ENCODE measurements around the gene PLPP3. TPM values are rescaled to one million over a fixed set of nuclear protein-coding genes. Genes with fewer than 3 reads are reported as not detected.

Gene PLPP3
- total and polyA plus RNA-seq, 9 of the 15 experiments (the other 6 are each of a cell fraction or from before 2014, with no cell fraction given): 0.07 to 0.54 (median 0.20) TPM

- no peak for TF ChIP-seq CBX3 (IDR thresholded peaks at IDR 0.05; ENCODE audit: borderline replicate concordance in 1 of 2, low read length in 2 of 2)
- TF ChIP-seq FOS (IDR thresholded peaks at IDR 0.05; ENCODE audit: extremely low read depth, insufficient read length): peak; percentile 33
- TF ChIP-seq ZFP91 (CRISPR knock-in tag; IDR thresholded peaks at IDR 0.05): no peak
- peak in 1 of 2 experiments; percentile 15; a peak in 1 of 4 replicates for TF ChIP-seq FOXK2 (conservative IDR thresholded peaks at IDR 0.05 in 1 of 2, IDR thresholded peaks at IDR 0.05 in 1 of 2; ENCODE audit: low read depth in 2 of 2)
- no peak for TF ChIP-seq ZNF212 (CRISPR knock-in tag; IDR thresholded peaks at IDR 0.05)
- no peak for TF ChIP-seq HLTF (IDR thresholded peaks at IDR 0.05)
- no peak for TF ChIP-seq ARID2 (IDR thresholded peaks at IDR 0.05)
- TF ChIP-seq CBFA2T3 (IDR thresholded peaks at IDR 0.05): peak; percentile 76
- TF ChIP-seq POLR3A (IDR thresholded peaks at IDR 0.05; ENCODE audit: borderline replicate concordance, extremely low read depth, insufficient read depth, insufficient read length): no peak
- TF ChIP-seq TRIM24 (IDR thresholded peaks at IDR 0.05): 0 out of 4 replicates have a peak, but pooled peaks of 1 of the 2 experiments have one; percentile 15
- TF ChIP-seq DDX20 (tag; IDR thresholded peaks at IDR 0.05; ENCODE audit: low read depth): no peak
- TF ChIP-seq GTF2A2 (tag; IDR thresholded peaks at IDR 0.05): no peak
- TF ChIP-seq FOSL1 (tag; conservative IDR thresholded peaks at IDR 0.05): peak; percentile 93
- peak; percentile 70; the same call in 1 of the 2 replicates for TF ChIP-seq EHMT2 (IDR thresholded peaks at IDR 0.05)
- no peak for TF ChIP-seq ZEB2 (IDR thresholded peaks at IDR 0.05)
- TF ChIP-seq BCOR (IDR thresholded peaks at IDR 0.05): no peak
- TF ChIP-seq HMG20B (CRISPR knock-in tag; IDR thresholded peaks at IDR 0.05): no peak
- peak; percentile 60; the same call in 1 of the 2 replicates for TF ChIP-seq ZNF395 (CRISPR knock-in tag; IDR thresholded peaks at IDR 0.05)
- no peak for TF ChIP-seq RAD51 (IDR thresholded peaks at IDR 0.05; ENCODE audit: borderline replicate concordance, low read depth)
- TF ChIP-seq DPF2 (IDR thresholded peaks at IDR 0.05): peak; percentile 95
- TF ChIP-seq, protein P1, sequence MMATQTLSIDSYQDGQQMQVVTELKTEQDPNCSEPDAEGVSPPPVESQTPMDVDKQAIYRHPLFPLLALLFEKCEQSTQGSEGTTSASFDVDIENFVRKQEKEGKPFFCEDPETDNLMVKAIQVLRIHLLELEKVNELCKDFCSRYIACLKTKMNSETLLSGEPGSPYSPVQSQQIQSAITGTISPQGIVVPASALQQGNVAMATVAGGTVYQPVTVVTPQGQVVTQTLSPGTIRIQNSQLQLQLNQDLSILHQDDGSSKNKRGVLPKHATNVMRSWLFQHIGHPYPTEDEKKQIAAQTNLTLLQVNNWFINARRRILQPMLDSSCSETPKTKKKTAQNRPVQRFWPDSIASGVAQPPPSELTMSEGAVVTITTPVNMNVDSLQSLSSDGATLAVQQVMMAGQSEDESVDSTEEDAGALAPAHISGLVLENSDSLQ (IDR thresholded peaks at IDR 0.05): peak; percentile 60
- TF ChIP-seq HDAC8 (tag; IDR thresholded peaks at IDR 0.05): 0 out of 2 replicates have a peak, but pooled peaks have one; percentile 16
- TF ChIP-seq ZNF316 (IDR thresholded peaks at IDR 0.05): peak; percentile 91
- TF ChIP-seq, protein P2, sequence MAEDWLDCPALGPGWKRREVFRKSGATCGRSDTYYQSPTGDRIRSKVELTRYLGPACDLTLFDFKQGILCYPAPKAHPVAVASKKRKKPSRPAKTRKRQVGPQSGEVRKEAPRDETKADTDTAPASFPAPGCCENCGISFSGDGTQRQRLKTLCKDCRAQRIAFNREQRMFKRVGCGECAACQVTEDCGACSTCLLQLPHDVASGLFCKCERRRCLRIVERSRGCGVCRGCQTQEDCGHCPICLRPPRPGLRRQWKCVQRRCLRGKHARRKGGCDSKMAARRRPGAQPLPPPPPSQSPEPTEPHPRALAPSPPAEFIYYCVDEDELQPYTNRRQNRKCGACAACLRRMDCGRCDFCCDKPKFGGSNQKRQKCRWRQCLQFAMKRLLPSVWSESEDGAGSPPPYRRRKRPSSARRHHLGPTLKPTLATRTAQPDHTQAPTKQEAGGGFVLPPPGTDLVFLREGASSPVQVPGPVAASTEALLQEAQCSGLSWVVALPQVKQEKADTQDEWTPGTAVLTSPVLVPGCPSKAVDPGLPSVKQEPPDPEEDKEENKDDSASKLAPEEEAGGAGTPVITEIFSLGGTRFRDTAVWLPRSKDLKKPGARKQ (CRISPR knock-in tag; IDR thresholded peaks at IDR 0.05): no peak
- TF ChIP-seq C11orf30 (IDR thresholded peaks at IDR 0.05; ENCODE audit: low read depth): peak; percentile 88
- TF ChIP-seq ARNT (IDR thresholded peaks at IDR 0.05): 0 out of 4 replicates have a peak, but pooled peaks of 1 of the 2 experiments have one; percentile 11
Observed at GRCh38 chr1:56516539-56517252, 62.7 kb downstream of the PLPP3 start (continued).
